ENCODE measurements around the gene INPP5A. TPM values are rescaled to one million over a fixed set of nuclear protein-coding genes. Genes with fewer than 3 reads are reported as not detected.

Gene INPP5A
- total RNA-seq, 1 experiment from 2014 or later = 14.7 TPM

DNA sequence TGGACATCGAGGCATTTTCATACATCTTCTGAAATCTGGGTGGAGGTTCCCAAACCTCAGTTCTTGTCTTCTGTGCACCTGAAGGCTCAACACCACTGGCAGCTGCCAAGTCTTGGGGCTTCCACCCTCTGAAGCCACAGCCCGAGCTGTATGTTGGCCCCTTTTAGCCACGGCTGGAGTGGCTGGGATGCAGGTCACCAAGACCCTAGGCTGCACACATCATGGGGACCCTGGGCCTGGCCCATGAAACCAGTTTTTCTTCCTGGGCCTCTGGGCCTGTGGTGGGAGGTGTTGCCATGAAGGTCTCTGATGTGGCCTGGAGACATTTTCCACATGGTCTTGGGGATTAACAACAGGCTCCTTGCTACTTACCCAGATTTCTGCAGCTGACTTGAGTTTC lies 62.1 kb downstream of the INPP5A start:
- no TSS peak for BruUV-seq (replicated peaks)
- Mint-ChIP-seq H3K4me1 (ENCODE audit: insufficient read depth, unreplicated experiment) (no peaks in the 10 kb centered on the region), H3K27ac (ENCODE audit: low read depth, unreplicated experiment) (no peak overlapping the region), H3K27me3 (ENCODE audit: insufficient read depth, unreplicated experiment) (no peaks in the 10 kb centered on the region), H3K36me3 (ENCODE audit: insufficient read depth, unreplicated experiment) (no peaks in the 10 kb centered on the region), H3K4me3 (ENCODE audit: unreplicated experiment) (no peak overlapping the region), H3K9me3 (ENCODE audit: unreplicated experiment) (peaks cover 25% of the 10 kb centered on the region)
- TF ChIP-seq, protein P1, sequence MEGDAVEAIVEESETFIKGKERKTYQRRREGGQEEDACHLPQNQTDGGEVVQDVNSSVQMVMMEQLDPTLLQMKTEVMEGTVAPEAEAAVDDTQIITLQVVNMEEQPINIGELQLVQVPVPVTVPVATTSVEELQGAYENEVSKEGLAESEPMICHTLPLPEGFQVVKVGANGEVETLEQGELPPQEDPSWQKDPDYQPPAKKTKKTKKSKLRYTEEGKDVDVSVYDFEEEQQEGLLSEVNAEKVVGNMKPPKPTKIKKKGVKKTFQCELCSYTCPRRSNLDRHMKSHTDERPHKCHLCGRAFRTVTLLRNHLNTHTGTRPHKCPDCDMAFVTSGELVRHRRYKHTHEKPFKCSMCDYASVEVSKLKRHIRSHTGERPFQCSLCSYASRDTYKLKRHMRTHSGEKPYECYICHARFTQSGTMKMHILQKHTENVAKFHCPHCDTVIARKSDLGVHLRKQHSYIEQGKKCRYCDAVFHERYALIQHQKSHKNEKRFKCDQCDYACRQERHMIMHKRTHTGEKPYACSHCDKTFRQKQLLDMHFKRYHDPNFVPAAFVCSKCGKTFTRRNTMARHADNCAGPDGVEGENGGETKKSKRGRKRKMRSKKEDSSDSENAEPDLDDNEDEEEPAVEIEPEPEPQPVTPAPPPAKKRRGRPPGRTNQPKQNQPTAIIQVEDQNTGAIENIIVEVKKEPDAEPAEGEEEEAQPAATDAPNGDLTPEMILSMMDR (IDR thresholded peaks at IDR 0.05; ENCODE audit: unreplicated experiment) = no peak
- POLR2A ChIA-PET = no interaction called here
- DNase-seq (ENCODE audit: unreplicated experiment) = no peak
- CTCF ChIA-PET = interaction anchor here (1.1 kb wide), 1 partner anchor 68 kb away, joined by 3 read pairs; no protein-coding TSS in a partner anchor
- intact Hi-C loops (cut with micrococcal nuclease) = loop anchor here (10.0 kb wide), 1 partner anchor 65 kb away; the partner anchor contains the start of gene INPP5A

DNA sequence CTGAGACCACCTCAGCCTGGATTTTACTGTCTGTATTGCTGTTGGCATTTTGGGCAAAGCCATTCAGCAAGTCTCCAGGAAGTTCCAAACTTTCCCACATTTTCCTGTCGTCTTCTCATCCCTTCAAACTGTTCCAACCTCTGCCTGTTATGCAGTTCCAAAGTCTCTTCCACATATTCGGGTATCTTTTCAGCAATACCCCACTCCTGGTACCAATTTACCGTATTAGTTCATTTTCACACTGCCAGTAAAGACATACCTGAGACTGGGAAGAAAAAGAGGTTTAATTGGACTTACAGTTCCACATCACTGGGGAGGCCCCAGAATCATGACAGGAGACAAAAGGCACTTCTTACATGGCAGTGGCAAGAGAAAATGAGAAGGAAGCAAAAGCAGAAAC lies 62.8 kb downstream of the INPP5A start:
- no peaks in the 10 kb centered on the region for H3K36me3 Mint-ChIP-seq (ENCODE audit: insufficient read depth, unreplicated experiment)
- ChIA-PET POLR2A (no interaction called here), CTCF (no interaction called here)
- H3K4me1 Mint-ChIP-seq (ENCODE audit: insufficient read depth, unreplicated experiment) = no peaks in the 10 kb centered on the region
- no peaks in the 10 kb centered on the region for H3K27me3 Mint-ChIP-seq (ENCODE audit: insufficient read depth, unreplicated experiment)
- H3K27ac Mint-ChIP-seq (ENCODE audit: low read depth, unreplicated experiment) = no peak overlapping the region
- no TSS peak for BruUV-seq (replicated peaks)
- intact Hi-C loops (cut with micrococcal nuclease) = no loop called here
- peaks cover 25% of the 10 kb centered on the region for H3K9me3 Mint-ChIP-seq (ENCODE audit: unreplicated experiment)
- TF ChIP-seq, protein P1 (IDR thresholded peaks at IDR 0.05; ENCODE audit: unreplicated experiment) = no peak
- DNase-seq (ENCODE audit: unreplicated experiment) = no peak
- H3K4me3 Mint-ChIP-seq (ENCODE audit: unreplicated experiment) = no peak overlapping the region

DNA sequence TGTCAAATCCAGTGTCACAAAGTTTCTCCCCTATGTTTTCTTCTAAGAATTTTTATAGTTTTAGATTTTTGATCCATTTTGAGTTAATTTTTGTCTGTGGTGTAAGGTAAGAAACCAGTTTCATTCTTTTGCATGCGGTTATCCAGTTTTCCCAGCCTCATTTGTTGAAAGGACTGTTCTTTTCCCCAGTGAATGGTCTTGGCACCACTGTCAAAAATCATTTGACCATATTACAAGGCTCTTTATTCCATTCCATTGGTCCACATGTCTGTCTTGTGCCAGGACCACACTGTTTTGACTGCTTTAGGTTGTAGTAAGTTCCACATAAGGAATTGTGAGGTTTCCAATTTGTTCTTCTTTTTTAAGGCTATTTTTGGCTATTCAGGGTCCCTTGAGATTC lies 64.0 kb downstream of the INPP5A start:
- intact Hi-C loops (cut with micrococcal nuclease) = no loop called here
- TF ChIP-seq, protein P1 (IDR thresholded peaks at IDR 0.05; ENCODE audit: unreplicated experiment) = no peak
- H3K4me3 Mint-ChIP-seq (ENCODE audit: unreplicated experiment) = no peak overlapping the region
- H3K9me3 Mint-ChIP-seq (ENCODE audit: unreplicated experiment) = peaks cover 25% of the 10 kb centered on the region
- no peak for DNase-seq (ENCODE audit: unreplicated experiment)
- H3K36me3 Mint-ChIP-seq (ENCODE audit: insufficient read depth, unreplicated experiment) = no peaks in the 10 kb centered on the region
- no peak overlapping the region for H3K27ac Mint-ChIP-seq (ENCODE audit: low read depth, unreplicated experiment)
- CTCF ChIA-PET = no interaction called here
- H3K4me1 Mint-ChIP-seq (ENCODE audit: insufficient read depth, unreplicated experiment) = no peaks in the 10 kb centered on the region
- no TSS peak for BruUV-seq (replicated peaks)
- POLR2A ChIA-PET = no interaction called here
- no peaks in the 10 kb centered on the region for H3K27me3 Mint-ChIP-seq (ENCODE audit: insufficient read depth, unreplicated experiment)

DNA sequence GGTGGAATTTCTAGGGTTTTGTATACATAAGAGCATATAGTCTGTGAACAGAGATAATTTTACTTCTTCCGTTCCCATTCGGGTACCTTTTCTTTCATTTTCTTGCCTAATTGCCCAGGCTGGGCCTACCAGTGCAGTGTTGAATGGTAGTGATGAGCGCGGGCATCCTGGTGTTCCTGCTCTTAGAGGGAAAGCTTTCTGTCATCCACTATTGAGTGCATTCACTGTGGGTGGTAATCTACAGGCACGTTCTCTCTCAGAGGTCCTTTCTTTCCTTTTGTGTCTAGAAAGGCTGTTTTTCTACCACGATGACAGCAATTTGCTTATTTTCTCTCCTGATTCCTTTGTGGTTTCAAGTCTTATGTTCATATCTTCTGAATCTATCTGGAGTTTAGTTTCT lies 65.0 kb downstream of the INPP5A start:
- Mint-ChIP-seq H3K27ac (ENCODE audit: low read depth, unreplicated experiment) (no peak overlapping the region), H3K9me3 (ENCODE audit: unreplicated experiment) (peaks cover 25% of the 10 kb centered on the region), H3K4me1 (ENCODE audit: insufficient read depth, unreplicated experiment) (no peaks in the 10 kb centered on the region), H3K36me3 (ENCODE audit: insufficient read depth, unreplicated experiment) (no peaks in the 10 kb centered on the region), H3K27me3 (ENCODE audit: insufficient read depth, unreplicated experiment) (no peaks in the 10 kb centered on the region), H3K4me3 (ENCODE audit: unreplicated experiment) (no peak overlapping the region)
- ChIA-PET CTCF (no interaction called here), POLR2A (no interaction called here)
- TF ChIP-seq, protein P1 (IDR thresholded peaks at IDR 0.05; ENCODE audit: unreplicated experiment) = no peak
- no TSS peak for BruUV-seq (replicated peaks)
- intact Hi-C loops (cut with micrococcal nuclease) = no loop called here
- no peak for DNase-seq (ENCODE audit: unreplicated experiment)
